ENCODE results near the gene TYW1B. TPM values are rescaled to one million over a fixed set of nuclear protein-coding genes. Genes with fewer than 3 reads are reported as not detected.
"Not testable (repeated sequence)": the region's sequence is repeated elsewhere in the genome, so short reads cannot be mapped to it uniquely, and the experiment has no call there.

The TYW1B gene
- polyA plus RNA-seq, 3 donors, result 0.17 to 2.9 (median 0.31) TPM

DNA sequence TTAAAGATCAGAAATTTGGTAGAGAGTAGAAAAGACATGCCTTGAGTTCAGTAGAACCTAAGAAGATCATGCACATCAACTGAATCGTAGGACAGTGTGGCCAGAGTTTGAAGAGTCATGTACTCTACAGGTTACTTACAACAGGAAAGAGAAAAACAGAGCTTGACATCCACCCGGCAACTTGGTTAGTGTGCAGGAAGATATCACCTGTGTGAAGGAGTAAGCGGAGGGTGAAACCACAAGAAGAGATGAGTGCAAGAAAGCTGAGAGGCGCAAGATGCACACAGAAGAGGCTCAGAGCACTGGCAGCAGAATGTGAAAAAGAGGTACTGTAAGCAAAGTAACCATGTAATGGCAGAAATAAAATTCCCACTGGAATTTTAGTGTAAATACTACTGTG, 179.4 kb downstream of the TYW1B start:
- intact Hi-C loops (cut with micrococcal nuclease); H3K27me3 ChIP-seq (ENCODE audit: control insufficient read depth in 2 of 2, insufficient read depth in 2 of 2, low read length in 2 of 2); H3K36me3 Mint-ChIP-seq; H3K27ac Mint-ChIP-seq; H2AFZ ChIP-seq (ENCODE audit: insufficient read depth, low read depth, low read length, poor library complexity, severe bottlenecking); H3K27ac ChIP-seq (ENCODE audit: low read depth in 1 of 2, low read length in 2 of 2); H3K4me1 ChIP-seq (ENCODE audit: control insufficient read depth in 1 of 2, insufficient read depth in 2 of 2, low read length in 2 of 2); H3K4me2 ChIP-seq (replicated peaks; ENCODE audit: extremely low read depth, low read length, poor library complexity, severe bottlenecking); DNase-seq; H3K9ac ChIP-seq (ENCODE audit: insufficient read depth, low read length, poor library complexity, severe bottlenecking); H3K79me2 ChIP-seq (ENCODE audit: insufficient read depth, low read length); H3K27me3 Mint-ChIP-seq (ENCODE audit: low read depth in 3 of 3); H4K20me1 ChIP-seq (ENCODE audit: insufficient read depth, low read length); H3K4me3 Mint-ChIP-seq; H3K36me3 ChIP-seq (replicated peaks in 1 of 2; ENCODE audit: control insufficient read depth in 1 of 2, insufficient read depth in 2 of 2, low read length in 2 of 2); H3K4me1 Mint-ChIP-seq; H3K4me3 ChIP-seq (replicated peaks in 1 of 3; ENCODE audit: low read depth in 2 of 3, low read length in 3 of 3); H3K9me3 Mint-ChIP-seq; H3K9me3 ChIP-seq (replicated peaks in 1 of 2; ENCODE audit: control insufficient read depth in 1 of 2, insufficient read depth in 1 of 2, low read length in 2 of 2): not testable (repeated sequence)
- WGBS (ENCODE audit: insufficient coverage), result 100% methylated on average over 1 of the region's 4 CpGs

DNA sequence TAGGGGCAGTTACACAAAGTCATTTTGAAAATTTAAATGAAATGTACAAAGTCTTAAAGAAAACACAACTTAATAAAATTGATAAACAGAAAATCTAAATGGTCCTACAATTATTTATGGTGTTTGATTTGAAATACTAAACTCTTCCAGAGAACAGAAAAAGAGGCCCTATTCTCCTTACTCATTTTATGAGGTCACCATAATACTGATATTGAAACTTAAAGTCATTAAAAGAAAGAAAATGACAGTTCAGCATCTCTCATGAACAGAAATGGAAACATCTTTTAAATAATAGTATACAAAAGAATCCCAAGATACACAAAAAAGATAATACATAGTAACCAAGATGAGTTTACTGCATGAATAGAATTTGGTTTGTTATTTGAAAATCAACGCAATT, 184.3 kb downstream of the TYW1B start:
- intact Hi-C loops (cut with micrococcal nuclease); H4K20me1 ChIP-seq (ENCODE audit: insufficient read depth, low read length); H3K27ac Mint-ChIP-seq; H2AFZ ChIP-seq (ENCODE audit: insufficient read depth, low read depth, low read length, poor library complexity, severe bottlenecking); H3K4me3 Mint-ChIP-seq; H3K9ac ChIP-seq (ENCODE audit: insufficient read depth, low read length, poor library complexity, severe bottlenecking); H3K27me3 Mint-ChIP-seq (ENCODE audit: low read depth in 3 of 3); DNase-seq; H3K36me3 ChIP-seq (replicated peaks in 1 of 2; ENCODE audit: control insufficient read depth in 1 of 2, insufficient read depth in 2 of 2, low read length in 2 of 2); H3K79me2 ChIP-seq (ENCODE audit: insufficient read depth, low read length); H3K4me1 ChIP-seq (ENCODE audit: control insufficient read depth in 1 of 2, insufficient read depth in 2 of 2, low read length in 2 of 2); H3K9me3 ChIP-seq (replicated peaks in 1 of 2; ENCODE audit: control insufficient read depth in 1 of 2, insufficient read depth in 1 of 2, low read length in 2 of 2); H3K27ac ChIP-seq (ENCODE audit: low read depth in 1 of 2, low read length in 2 of 2); H3K4me1 Mint-ChIP-seq; H3K36me3 Mint-ChIP-seq; H3K9me3 Mint-ChIP-seq; H3K27me3 ChIP-seq (ENCODE audit: control insufficient read depth in 2 of 2, insufficient read depth in 2 of 2, low read length in 2 of 2); H3K4me2 ChIP-seq (replicated peaks; ENCODE audit: extremely low read depth, low read length, poor library complexity, severe bottlenecking); H3K4me3 ChIP-seq (replicated peaks in 1 of 3; ENCODE audit: low read depth in 2 of 3, low read length in 3 of 3): not testable (repeated sequence)
- no CpG with 5 or more reads among the region's 1 CpG for WGBS (ENCODE audit: insufficient coverage)

GRCh38 chr7:72641485-72642248, 186.3 kb downstream of the TYW1B start:
- DNase-seq; H3K4me3 ChIP-seq (replicated peaks in 1 of 3; ENCODE audit: low read depth in 2 of 3, low read length in 3 of 3); H3K36me3 Mint-ChIP-seq; H3K9me3 ChIP-seq (replicated peaks in 1 of 2; ENCODE audit: control insufficient read depth in 1 of 2, insufficient read depth in 1 of 2, low read length in 2 of 2); H3K27me3 ChIP-seq (ENCODE audit: control insufficient read depth in 2 of 2, insufficient read depth in 2 of 2, low read length in 2 of 2); H3K36me3 ChIP-seq (replicated peaks in 1 of 2; ENCODE audit: control insufficient read depth in 1 of 2, insufficient read depth in 2 of 2, low read length in 2 of 2); H3K4me1 Mint-ChIP-seq; H3K9me3 Mint-ChIP-seq; H3K79me2 ChIP-seq (ENCODE audit: insufficient read depth, low read length); intact Hi-C loops (cut with micrococcal nuclease); H3K27me3 Mint-ChIP-seq (ENCODE audit: low read depth in 3 of 3); H4K20me1 ChIP-seq (ENCODE audit: insufficient read depth, low read length); H3K4me1 ChIP-seq (ENCODE audit: control insufficient read depth in 1 of 2, insufficient read depth in 2 of 2, low read length in 2 of 2); H3K9ac ChIP-seq (ENCODE audit: insufficient read depth, low read length, poor library complexity, severe bottlenecking); H3K27ac Mint-ChIP-seq; H3K4me2 ChIP-seq (replicated peaks; ENCODE audit: extremely low read depth, low read length, poor library complexity, severe bottlenecking); H3K27ac ChIP-seq (ENCODE audit: low read depth in 1 of 2, low read length in 2 of 2); H3K4me3 Mint-ChIP-seq; H2AFZ ChIP-seq (ENCODE audit: insufficient read depth, low read depth, low read length, poor library complexity, severe bottlenecking): not testable (repeated sequence)
- WGBS (ENCODE audit: insufficient coverage), result no CpG with 5 or more reads among the region's 5 CpGs

GRCh38 chr7:72640740-72641139, 187.3 kb downstream of the TYW1B start:
- H3K36me3 ChIP-seq (replicated peaks in 1 of 2; ENCODE audit: control insufficient read depth in 1 of 2, insufficient read depth in 2 of 2, low read length in 2 of 2); H4K20me1 ChIP-seq (ENCODE audit: insufficient read depth, low read length); H3K4me1 ChIP-seq (ENCODE audit: control insufficient read depth in 1 of 2, insufficient read depth in 2 of 2, low read length in 2 of 2); H3K4me1 Mint-ChIP-seq; intact Hi-C loops (cut with micrococcal nuclease); H3K4me3 ChIP-seq (replicated peaks in 1 of 3; ENCODE audit: low read depth in 2 of 3, low read length in 3 of 3); H2AFZ ChIP-seq (ENCODE audit: insufficient read depth, low read depth, low read length, poor library complexity, severe bottlenecking); H3K9me3 Mint-ChIP-seq; H3K27ac ChIP-seq (ENCODE audit: low read depth in 1 of 2, low read length in 2 of 2); H3K27me3 ChIP-seq (ENCODE audit: control insufficient read depth in 2 of 2, insufficient read depth in 2 of 2, low read length in 2 of 2); H3K36me3 Mint-ChIP-seq; H3K9ac ChIP-seq (ENCODE audit: insufficient read depth, low read length, poor library complexity, severe bottlenecking); H3K79me2 ChIP-seq (ENCODE audit: insufficient read depth, low read length); H3K27ac Mint-ChIP-seq; H3K9me3 ChIP-seq (replicated peaks in 1 of 2; ENCODE audit: control insufficient read depth in 1 of 2, insufficient read depth in 1 of 2, low read length in 2 of 2); DNase-seq; H3K4me2 ChIP-seq (replicated peaks; ENCODE audit: extremely low read depth, low read length, poor library complexity, severe bottlenecking); H3K4me3 Mint-ChIP-seq; H3K27me3 Mint-ChIP-seq (ENCODE audit: low read depth in 3 of 3): not testable (repeated sequence)
- no CpG with 5 or more reads among the region's 2 CpGs for WGBS (ENCODE audit: insufficient coverage)
